KMS-11 (cell line): ENCODE measurements around the gene CEP41.

Source experiments
- H2AFZ ChIP-seq: fragments of 200-600 bp; sonication (generic); 2 replicates; pipeline ENCODE4 v1.6.1; 2016; ENCODE audit warnings: antibody characterized with exemption, mixed run types, low read depth
- H3K27ac ChIP-seq: fragments of 200-600 bp; sonication (generic); 2 replicates; pipeline ENCODE4 v1.6.1; 2016; ENCODE audit warnings: mild to moderate bottlenecking, mixed run types
- H3K27me3 ChIP-seq: fragments of 200-600 bp; sonication (generic); 2 replicates; pipeline ENCODE4 v1.6.1; 2017; ENCODE audit warnings: mild to moderate bottlenecking, low read depth, mixed run types, moderate library complexity; ENCODE audit not compliant: insufficient read depth
- H3K36me3 ChIP-seq: fragments of 200-600 bp; sonication (generic); 2 replicates; pipeline ENCODE4 v1.6.1; 2017; ENCODE audit warnings: mild to moderate bottlenecking, mixed run types; ENCODE audit not compliant: insufficient read depth
- H3K4me1 ChIP-seq: fragments of 200-600 bp; sonication (generic); 2 replicates; pipeline ENCODE4 v1.6.1; 2016; ENCODE audit warnings: mild to moderate bottlenecking, low read depth, mixed run types; ENCODE audit not compliant: poor library complexity, severe bottlenecking
- H3K4me2 ChIP-seq: fragments of 200-600 bp; sonication (generic); 2 replicates; pipeline ENCODE4 v1.7.0; 2016; ENCODE audit warnings: mild to moderate bottlenecking, mixed run types
- H3K4me3 ChIP-seq: fragments of 200-600 bp; sonication (generic); IDR thresholded peaks from 2 replicates; pipeline ENCODE4 v1.6.1; 2017; ENCODE audit warnings: low read depth, low read length, mixed read lengths; ENCODE audit not compliant: insufficient read depth
- H3K79me2 ChIP-seq: fragments of 200-600 bp; sonication (generic); 2 replicates; pipeline ENCODE4 v1.6.1; 2016; ENCODE audit warnings: low read depth, mixed run types; ENCODE audit not compliant: insufficient read depth
- H3K9ac ChIP-seq: fragments of 200-600 bp; sonication (generic); 2 replicates; pipeline ENCODE4 v1.6.1; 2016; ENCODE audit warnings: mild to moderate bottlenecking, mixed run types
- H4K20me1 ChIP-seq: fragments of 200-600 bp; sonication (generic); 2 replicates; pipeline ENCODE4 v1.6.1; 2016; ENCODE audit warnings: mild to moderate bottlenecking, mixed run types; ENCODE audit not compliant: insufficient read depth
- CTCF ChIP-seq: fragments of 200-600 bp; sonication (generic); conservative IDR thresholded peaks from 2 replicates; pipeline ENCODE4 v1.6.1; 2017; ENCODE audit warnings: low read depth, mild to moderate bottlenecking, antibody characterized with exemption, low read length, moderate library complexity, mixed read lengths

CEP41 gene

DNA sequence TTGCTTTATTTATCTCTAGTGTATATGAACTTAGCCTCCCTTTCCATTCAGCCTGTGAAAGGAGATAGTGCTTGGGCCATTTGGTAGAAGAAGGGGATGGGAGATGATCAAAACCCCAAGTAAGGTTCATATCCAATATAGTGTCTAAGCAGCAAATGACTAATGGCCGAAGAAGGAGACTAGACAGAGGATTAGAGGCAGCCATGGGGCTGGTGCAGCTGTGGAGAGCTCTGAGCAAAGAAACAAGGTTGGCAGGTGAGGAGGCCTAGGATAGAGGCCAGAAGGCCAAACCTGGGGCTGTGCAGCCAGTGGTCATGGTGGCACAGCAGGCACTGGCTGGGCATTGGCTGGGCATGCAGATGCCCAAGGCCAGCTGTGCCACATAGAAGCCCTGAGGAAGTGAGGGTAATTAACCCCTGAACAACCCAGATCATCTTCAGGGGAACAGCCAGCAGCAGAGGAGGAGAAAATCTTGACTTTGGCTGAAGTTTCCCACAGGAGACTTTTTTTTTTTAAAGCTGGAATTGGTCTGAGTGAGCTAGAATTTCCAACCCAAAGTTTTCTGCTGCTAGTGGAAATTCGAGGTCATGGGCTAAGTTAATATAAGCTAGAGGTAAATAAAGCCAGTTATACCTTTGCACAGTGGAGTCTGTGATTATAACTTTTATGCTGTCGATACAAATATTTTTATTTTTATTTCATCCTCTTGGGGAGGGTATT, 70.8 kb downstream of the CEP41 start:
- Histone ChIP-seq H3K27me3 (no peaks in the 10 kb centered on the region), H2AFZ (no peak overlapping the region), H3K9ac (no peak overlapping the region), H3K4me2 (no peak overlapping the region), H4K20me1 (no peaks in the 10 kb centered on the region), H3K36me3 (no peaks in the 10 kb centered on the region), H3K4me3 (no peak overlapping the region), H3K4me1 (no peaks in the 10 kb centered on the region), H3K79me2 (no peaks in the 10 kb centered on the region), H3K27ac (no peak overlapping the region)
- no peak for TF ChIP-seq CTCF

DNA sequence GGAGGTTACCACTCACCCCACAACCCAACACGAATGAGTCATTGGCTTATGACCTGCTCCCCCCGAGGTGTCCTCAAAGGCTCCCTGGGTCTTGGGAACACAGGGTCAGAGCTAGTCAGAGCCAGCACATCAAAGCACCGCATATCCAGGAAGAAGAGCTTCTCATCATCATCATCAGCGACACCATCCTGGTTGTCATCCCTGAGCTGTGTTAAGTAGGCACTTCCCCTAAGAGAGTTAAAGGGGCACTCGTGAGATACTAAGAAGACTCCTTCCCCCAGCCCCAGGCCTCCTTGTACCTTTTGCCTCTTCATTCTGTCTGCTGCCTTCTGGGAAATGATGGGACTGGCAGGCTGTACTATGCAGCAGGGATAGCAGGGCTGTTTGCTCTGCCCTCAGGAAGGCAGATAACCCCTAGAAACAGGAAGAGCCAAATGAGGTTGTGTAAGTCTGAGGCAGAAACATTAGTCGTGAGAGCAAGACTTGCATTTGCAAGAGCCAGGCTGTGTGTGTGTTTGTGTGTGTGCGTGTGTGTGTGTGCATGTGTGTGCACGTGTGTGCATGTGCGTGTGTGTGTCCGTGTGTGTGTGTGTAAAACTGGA, 71.6 kb downstream of the CEP41 start:
- no peak for TF ChIP-seq CTCF
- Histone ChIP-seq H2AFZ (no peak overlapping the region), H3K4me2 (no peak overlapping the region)

GRCh38 chr7:130367836-130368746, 72.7 kb downstream of the CEP41 start:
- no peak for TF ChIP-seq CTCF
- H3K4me1 ChIP-seq: no peaks in the 10 kb centered on the region

More for the DNA sequence above, 71.6 kb downstream of the CEP41 start:
- no peaks in the 10 kb centered on the region for H3K79me2 ChIP-seq
- H3K4me1 ChIP-seq: no peaks in the 10 kb centered on the region
- no peaks in the 10 kb centered on the region for H4K20me1 ChIP-seq
- no peaks in the 10 kb centered on the region for H3K36me3 ChIP-seq
- H3K4me3 ChIP-seq: no peak overlapping the region
- H3K9ac ChIP-seq: no peak overlapping the region
- H3K27ac ChIP-seq: no peak overlapping the region
- H3K27me3 ChIP-seq: no peaks in the 10 kb centered on the region

GRCh38 chr7:130367088-130367755, 73.6 kb downstream of the CEP41 start:
- Histone ChIP-seq H3K27ac (no peak overlapping the region), H3K36me3 (no peaks in the 10 kb centered on the region), H3K4me1 (no peaks in the 10 kb centered on the region), H3K4me3 (no peak overlapping the region), H3K27me3 (no peaks in the 10 kb centered on the region), H4K20me1 (no peaks in the 10 kb centered on the region), H3K9ac (no peak overlapping the region), H3K4me2 (no peak overlapping the region), H3K79me2 (no peaks in the 10 kb centered on the region), H2AFZ (no peak overlapping the region)
- TF ChIP-seq CTCF: no peak

More at GRCh38 chr7:130367836-130368746, 72.7 kb downstream of the CEP41 start:
- Histone ChIP-seq H3K4me2 (no peak overlapping the region), H3K36me3 (no peaks in the 10 kb centered on the region), H3K27ac (no peak overlapping the region), H3K4me3 (no peak overlapping the region), H4K20me1 (no peaks in the 10 kb centered on the region), H3K27me3 (no peaks in the 10 kb centered on the region), H3K79me2 (no peaks in the 10 kb centered on the region), H2AFZ (no peak overlapping the region), H3K9ac (no peak overlapping the region)
